GM21717 (cell line): ENCODE results near the gene HOXB6.

Experiments
- ATAC-seq: cut with Tn5 transposase; IDR thresholded peaks from one replicate; pipeline ENCODE4 v1.9.1; 2021; ENCODE audit warnings: mild to moderate bottlenecking, moderate library complexity; ENCODE audit not compliant: unreplicated experiment

Gene HOXB6

DNA sequence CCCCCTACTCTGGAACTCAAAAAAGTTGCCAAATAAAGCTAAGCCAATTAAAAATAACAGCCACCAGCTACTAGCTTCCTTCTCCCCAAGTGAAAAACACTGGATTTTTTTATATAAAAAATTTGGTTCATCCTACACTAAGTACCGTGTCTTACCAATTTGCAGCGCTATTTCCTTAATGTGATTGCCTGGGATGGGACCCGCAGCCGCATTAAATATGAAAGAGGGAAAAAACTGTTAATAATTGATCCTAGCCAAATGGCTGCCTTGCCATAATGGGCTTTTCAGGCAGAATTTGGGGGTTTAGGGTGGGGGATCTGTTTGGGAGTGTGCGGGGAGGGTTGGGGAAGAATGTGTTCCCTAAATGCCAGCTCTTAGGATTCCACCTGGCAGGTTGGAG is 19.3 kb upstream of the HOXB6 start:
- ATAC-seq: no peak

DNA sequence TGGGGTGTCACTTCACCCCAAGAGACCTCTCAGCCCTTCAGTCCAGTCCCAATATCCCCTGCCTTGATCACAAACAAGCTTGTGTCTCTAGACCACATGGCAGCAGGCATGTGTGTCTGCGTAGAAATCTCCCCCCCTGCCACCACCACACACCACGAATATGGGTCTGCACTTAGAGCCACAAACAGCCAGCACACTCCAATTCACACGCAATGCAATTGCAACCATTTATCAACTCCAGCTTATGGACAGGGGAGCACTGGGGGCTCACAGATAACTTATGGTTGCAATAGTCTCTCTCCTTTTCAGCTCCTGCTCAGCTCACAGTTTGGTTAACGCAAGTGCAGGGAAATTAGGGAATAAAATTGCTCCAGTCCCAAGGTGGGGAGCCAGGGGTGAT is 18.8 kb upstream of the HOXB6 start:
- no peak for ATAC-seq

- no peak for ATAC-seq
Observed at GRCh38 chr17:48622857-48623256, 18.1 kb upstream of the HOXB6 start.

DNA sequence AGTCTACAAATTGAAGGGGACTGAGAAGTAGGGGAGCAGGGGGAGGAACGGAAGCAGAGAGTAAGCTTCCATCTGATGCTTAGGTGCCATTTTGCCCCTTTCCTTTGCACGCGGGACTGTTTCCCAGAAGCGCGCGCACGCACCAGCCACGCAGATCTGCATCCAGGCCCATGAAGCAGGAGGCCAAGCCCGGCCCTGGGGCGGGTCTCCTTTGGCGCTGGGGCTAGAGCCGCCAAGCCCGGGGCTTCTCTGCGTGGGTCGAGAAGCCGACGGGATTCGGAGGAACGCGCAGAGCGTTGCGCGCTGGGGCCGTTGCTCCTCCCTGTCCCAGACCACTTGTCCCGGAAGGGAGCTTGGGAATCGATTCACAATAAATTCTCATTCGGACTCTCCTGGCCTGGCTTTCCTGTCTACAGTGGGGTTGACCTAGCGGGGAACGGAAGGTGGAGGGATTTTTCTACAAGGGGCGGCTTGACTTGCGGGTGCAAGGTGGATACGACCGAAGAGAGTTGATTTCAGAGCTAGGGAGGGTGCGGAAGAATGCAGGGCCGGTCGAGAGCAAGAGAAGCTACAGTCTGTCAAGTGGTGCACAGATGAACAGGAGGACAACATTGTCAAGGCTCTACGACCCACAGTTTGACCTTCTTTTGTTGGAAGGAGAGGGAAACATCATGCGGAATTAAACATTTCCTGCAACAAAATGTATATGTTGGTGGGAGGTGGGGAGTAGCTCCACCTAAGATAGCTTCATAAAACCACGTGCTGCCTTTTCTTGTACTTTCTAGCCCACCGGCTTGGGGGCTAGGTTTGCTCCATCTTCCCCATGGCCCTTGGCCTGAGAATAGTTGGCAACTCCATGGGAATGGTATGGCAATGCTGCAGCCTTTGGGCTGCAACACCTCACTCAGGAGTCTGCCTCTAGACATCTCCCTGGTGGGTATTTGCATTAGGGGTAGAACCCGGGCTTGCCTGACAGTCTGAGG is 16.9 kb upstream of the HOXB6 start:
- ATAC-seq: no peak

DNA sequence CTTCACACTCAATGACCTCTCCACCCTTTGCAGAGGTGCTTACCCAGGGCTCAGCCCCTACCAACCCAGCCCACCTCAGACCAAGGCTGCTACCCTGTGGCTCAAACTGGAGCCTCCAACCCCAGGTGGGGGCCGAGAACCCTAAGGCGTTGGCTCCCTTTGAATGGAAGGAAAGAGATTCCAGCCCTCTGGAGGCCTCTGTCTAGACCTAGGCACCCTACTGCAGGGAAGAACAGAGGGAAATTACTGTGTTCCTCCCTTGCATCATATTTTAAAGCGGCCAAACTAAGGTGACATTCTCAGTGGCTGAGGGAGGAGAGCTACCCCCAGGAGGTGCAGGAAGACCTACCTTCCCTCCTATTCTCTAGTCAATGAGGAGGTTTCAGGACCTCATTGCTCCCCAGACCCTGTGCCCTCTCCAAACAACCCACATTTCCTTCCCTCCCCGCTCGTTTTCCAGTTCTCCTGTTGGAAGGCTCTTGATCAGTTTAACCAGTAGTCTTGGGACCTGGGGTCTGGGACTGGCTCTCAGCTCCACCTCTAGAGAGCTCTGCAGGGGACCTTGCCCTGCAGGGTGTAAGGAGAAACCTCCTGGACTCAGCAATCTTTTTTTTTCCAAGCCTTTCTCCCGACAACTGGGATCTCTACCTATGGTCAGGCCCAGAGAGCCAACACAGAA is 15.8 kb upstream of the HOXB6 start:
- no peak for ATAC-seq

DNA sequence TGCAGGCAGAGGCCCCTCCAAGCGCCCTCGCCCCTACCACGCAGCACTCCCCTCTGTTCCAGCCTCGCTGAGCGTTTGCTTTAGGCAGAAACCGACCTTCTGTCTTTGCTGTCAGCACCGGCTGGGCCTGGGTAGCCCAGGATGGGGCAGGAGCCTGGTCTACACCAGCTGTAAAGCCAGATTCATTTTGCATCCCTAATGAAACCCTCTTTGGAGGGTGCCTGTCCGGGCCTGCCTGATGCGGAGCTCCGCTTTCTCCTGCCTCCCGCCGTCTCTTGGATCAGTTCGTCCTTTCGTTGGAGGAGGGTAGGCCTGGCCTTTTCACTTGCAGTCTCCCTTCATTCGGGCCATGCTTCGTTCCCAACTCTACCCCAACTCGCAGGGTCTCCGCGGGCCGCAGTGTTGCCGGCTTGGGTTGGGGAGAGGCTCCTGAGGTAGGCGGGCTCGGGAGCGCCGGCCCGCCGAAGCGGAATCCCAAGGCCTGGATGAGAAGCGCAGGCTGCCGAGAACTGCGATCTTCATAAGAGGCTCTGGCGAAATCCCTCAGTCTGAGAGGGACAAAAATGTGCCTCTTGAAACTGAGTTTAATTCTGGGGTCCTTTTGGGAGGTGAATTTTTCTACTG is 15.2 kb upstream of the HOXB6 start:
- no peak for ATAC-seq

- no peak for ATAC-seq
Observed at GRCh38 chr17:48618256-48618896, 13.6 kb upstream of the HOXB6 start.

DNA sequence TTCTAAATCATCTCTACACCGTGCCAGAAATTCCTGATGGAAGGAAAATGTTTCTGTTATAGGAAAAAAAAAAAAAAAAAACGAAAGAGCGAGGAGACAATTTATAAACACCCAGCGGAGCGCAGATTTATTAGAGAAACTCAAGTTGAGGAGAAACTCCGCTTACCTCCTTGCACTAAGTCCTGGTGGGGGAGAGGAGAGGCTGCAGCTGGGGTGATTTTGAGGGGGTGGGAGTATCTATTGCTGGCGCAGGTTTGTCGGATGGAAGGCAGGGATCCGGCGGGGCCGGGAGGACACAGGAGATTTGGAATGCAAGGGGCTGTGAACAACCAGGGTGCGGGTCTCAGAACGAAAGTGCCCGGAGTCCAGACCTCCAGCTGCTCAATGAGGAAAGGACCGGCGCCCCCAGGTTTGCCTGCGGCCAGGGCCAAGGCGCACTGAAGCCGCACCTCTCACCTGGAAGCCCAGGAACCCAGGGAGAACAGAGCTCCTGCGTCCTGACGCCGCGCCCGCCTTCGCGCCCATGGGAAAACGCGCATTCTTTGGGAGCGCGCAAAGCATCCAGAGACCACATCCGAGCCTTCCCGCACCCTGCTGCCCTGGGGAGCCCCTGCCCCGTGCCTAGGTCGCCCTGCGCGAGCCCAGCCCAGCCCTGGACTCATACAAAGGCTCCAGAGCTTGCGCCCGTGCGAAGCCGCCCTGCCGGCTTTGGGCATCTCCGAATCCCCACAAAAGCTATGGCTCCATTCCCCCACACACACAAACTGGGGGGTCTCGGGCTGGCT is 12.9 kb upstream of the HOXB6 start:
- ATAC-seq: no peak

GRCh38 chr17:48616717-48617470 is 12.1 kb upstream of the HOXB6 start:
- no peak for ATAC-seq

DNA sequence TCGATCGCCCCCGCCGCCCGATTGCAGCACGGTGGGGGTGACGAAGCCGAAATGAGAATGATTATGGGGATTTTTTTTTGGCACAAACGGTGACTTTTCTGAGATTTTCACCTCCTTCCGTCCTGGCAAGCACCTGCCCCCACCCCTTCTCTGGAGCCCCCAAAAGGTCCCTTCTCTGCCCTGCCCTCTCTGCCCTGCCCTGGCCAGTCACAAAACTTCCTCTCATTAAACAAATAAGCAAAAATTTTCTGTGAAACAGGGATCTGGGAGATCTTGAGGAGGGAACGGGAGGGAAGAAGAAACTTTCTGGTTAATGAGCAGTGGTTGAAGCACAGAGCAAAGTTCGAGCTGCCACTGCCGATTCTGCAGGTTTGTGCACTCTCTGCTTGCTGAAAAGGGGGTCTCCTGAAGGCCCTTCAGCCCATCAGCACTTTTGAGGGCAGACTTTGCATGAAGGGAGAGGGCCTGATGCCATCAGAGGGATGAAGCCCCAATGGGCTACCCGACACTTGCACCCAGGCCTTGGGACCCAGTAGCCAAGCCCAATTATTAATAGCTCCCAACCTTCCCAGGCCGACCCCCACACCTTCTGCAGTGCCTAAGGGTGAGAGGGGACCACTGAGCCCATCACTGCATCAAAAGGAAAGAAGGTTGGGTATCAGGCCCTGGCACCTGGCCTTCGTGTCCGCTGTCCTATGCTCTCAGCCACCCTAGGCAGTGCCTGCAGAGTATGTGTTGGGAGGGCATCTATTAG is 11.4 kb upstream of the HOXB6 start:
- ATAC-seq: no peak

GRCh38 chr17:48615047-48615962 is 10.5 kb upstream of the HOXB6 start, which contains the start of gene HOXB8:
HOXB8 (minus strand) TSS chr17:48615292; CDS start chr17:48614704, 588 bp downstream.
- ATAC-seq: no peak

DNA sequence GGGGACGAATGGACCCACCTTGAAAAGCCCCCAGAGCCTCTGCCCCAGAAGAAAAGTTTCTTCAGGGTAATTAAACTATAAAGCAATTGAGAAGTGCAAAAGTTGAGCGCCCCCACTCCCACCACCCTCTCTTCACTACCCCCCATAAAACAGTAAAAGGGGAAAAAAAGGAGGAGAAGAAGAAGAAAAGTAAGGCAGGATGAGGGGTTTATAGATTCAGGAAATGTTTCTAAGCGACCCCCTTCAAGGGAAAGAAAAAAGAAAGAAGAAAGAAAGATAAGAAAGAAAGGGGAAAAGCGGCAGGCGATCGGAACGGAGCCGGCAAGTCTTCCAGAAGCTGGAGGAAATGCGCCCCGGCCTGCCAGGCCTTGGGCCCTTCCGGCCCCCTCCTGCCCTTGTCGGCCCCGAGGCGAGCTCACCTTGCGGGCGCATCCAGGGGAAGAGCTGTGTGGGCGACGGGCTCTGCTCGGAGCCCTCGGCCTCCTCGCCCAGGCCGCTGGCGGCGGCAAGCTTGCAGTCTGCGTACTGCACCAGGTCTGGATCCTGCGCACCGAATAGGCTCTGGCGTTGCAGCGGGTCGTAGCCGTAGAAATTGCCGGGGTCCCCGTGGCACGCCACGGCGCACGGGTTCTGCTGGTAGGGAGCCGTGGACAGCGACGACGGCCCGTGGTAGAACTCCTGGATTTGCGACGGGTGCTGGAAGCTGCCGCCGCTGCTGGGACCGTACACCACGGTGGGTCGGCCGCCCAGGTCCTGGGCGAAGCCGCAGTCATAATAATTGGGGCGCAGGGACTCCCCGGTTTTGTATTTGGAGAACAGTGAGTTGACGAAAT is 9.3 kb upstream of the HOXB6 start:
- ATAC-seq: no peak

- no peak for ATAC-seq
Observed at GRCh38 chr17:48612854-48613691, 8.3 kb upstream of the HOXB6 start.

DNA sequence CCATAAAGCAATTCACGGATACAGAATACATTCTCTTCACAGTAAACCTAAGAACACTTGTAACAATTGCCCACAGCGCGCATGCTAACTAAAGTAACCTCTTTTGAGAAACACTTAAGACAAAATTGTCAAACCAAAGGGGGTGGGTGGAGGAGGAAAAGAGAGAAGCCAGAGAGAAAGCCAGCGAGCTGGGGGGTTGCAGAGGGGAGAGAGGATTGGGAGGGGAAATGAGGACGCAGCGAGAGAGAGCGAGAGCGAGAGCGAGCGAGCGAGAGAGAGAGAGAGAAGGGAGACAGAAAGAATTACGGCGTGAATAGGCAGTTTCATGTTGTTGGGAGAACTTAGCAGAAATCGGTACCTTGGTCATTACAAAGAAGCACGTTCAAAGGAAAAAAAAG is 7.7 kb upstream of the HOXB6 start:
- no peak for ATAC-seq

DNA sequence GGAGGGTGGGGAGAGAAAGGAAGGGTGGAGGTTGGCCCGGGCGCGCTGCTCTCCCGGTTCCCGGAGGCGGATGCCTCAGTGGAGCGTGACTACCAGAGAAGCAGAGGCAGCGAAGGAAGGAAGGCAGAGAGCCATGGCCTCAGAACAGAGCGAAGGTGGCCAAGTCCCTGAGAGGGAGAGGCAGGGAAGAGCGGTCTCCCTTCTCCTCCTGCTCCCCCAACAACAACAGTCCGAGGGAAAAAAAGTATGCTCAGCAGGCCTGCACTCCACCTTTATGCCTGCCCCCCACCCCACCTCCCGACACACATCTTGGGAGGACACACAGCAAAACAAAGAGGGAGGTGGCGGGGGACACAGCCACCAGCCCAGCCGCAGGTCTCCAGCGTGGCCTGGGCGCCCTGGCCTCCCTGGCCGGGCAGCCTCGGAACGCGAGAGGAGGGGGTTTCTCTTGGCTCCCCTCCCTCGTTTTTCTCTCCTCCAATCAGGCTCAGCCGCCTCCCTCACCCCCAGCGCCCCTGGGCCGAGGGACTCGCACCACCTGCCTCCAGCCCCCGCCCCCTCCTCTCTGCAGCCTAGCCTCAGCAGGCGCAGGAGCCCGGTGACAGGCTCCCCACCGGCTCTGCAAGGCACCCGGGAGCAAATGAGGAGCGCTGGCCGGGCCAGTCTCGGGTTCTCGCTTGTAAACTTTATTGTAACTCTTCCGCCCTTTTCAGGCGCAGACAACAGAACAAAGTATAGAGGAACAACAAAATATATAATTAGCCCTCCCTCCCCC is 7.1 kb upstream of the HOXB6 start:
- no peak for ATAC-seq
